Measurements from ENCODE around the gene KCNJ10.

Gene KCNJ10

DNA sequence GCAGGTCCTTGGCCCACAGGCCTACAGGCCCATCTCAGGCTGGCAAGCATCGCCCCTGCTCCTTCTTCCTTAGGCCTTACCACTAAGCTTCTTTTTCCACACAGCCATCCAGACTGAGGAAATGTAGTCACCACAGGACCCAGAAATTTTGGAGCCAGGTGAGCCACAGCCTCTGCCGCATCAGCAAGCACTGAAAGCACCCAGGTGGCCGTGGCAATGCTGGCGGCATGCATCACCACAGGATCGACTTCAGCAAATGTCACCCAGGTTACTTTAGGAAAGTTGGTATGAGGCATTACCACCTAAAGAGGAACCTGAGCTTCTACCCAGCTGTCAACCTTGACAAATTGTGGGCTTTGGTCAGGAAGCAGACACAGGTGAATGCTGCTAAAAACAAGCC is 49.8 kb downstream of the KCNJ10 start:
- DNase-seq, result no peak

GRCh38 chr1:160018900-160019299 is 51.1 kb downstream of the KCNJ10 start:
- DNase-seq, result peak; percentile 62

- no peak for DNase-seq
These were observed 51.6 kb downstream of the KCNJ10 start for GRCh38 chr1:160018347-160018746.

DNA sequence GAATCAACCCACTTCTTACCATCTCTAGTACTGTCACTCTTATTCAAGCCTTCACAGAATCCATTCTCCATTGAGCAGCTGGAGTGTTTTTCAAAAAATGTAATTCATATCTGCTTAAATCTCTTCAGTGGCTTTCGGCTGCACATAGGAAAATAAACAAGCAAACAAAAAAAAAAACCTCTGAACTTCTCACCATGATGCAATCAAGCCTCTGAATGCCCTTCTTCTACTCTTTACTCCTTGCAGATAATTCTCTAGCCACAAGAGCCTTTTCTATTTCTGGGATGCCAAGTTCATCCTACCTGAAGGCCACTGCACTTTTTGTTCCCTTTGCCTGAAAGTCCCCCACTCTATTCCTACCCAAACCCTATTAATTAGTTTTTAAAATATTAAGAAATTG is 52.4 kb downstream of the KCNJ10 start:
- DNase-seq, result no peak

- no peak for DNase-seq
These were observed 58.2 kb downstream of the KCNJ10 start for GRCh38 chr1:160011781-160012180.

GRCh38 chr1:160009801-160010200 is 60.2 kb downstream of the KCNJ10 start:
- DNase-seq, result no peak

DNA sequence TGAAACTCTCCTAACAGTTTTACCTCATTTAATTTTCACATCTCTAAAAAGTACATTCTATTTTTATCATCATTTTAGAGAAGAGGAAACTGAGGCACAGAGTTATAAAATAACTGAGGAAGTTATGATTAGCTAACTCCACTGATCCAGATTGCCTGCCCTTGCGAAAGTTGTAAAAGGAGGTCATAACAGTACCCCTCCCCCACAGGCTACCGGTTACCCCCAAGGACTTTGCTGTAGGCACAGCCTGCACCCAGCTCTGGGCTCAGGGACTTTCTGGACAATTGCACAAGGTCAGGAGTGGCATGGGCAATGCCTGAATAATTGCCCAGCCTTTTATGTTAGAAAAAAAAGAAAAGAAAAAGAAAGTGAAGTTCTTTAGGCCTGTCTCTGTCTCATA is 60.9 kb downstream of the KCNJ10 start:
- DNase-seq, result no peak

GRCh38 chr1:160007577-160008200 is 62.3 kb downstream of the KCNJ10 start:
- peak; percentile 38 for DNase-seq

DNA sequence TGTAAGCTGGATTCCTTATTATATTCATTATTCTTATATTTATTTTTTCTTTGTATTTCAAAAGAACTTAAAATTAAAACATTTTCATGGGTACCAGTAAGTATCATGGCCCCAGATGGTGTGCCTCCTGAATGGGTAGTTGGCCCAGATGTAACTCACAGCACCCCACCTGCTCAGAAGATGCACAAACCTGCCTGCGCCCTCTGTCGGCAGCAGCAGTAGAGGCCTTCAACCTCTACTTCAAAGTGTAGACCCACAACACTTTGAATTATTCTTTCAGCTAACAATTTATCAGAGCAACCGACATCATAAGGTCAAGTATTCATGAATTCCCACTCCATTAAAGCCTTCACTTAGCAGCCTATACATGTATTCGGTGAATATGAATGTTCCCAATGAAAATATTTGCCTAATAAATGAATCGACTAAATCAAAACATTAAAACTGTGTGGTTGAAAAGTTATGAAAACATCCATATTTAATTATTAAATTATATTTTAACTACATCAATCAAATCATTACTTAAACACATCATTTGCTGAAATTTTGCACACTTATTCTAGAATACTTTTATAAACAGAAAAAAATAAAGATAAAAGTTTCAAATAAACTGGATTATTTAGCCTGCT is 63.5 kb downstream of the KCNJ10 start:
- DNase-seq, result peak; percentile 67

DNA sequence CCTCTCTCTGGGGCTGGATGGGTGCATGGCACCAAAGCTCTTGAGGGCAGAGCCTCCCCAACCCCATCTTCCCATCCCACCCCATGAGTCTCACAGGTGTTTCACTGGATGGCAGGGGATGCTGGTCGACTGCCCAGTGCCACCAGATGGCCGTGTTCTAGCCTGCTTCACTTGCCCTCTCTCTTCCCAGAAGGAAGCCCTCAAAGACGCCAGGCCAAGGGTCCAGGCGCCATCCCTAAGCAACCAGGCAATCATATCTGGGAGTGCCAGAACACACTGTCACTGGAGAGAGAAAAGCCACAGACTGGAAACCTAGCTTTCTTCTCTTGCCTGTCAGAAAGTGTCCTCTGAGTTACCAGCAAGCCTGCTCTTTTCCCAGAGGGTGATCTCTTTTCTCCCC is 64.9 kb downstream of the KCNJ10 start:
- DNase-seq, result no peak

GRCh38 chr1:160004425-160004824 is 65.5 kb downstream of the KCNJ10 start:
- no peak for DNase-seq

DNA sequence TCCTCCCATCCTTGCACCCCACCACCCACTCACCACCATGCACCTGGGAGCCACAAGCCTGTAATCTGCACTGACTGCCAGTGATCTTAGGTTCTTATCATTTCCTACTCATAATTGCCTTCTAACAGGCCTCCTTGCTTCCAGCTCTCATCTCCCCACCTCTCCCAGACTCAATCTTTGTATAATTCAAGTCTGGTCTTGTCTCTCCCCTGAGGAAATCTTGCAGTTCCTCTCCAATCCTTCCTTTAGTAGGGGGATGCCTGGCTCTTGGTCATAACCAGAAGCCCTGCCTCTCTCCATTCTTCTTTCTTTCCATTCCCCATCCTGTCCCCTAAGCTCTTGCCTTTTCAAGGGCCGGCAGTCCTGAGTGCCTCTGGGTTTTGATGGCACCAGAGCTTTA is 66.0 kb downstream of the KCNJ10 start:
- DNase-seq, result no peak

DNA sequence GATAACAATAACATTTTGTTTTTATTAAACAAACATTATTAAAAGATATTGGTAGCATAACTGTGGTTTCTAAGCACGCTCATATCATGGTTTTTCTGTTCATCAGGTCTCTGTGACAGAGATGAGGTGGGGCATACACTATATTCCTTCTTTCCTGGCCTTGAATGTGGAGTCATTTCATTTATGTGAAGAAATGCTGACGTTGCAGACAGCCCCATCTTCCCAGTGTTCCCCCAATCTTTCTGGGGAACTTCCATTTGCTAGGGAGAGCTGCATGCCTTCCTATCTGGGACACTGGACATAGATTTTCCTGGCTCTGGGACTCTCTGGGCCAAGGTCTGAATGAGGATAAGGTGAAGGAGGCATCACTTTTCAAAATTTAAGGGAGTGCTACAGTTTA is 68.5 kb downstream of the KCNJ10 start:
- DNase-seq, result no peak

GRCh38 chr1:159999204-159999603 is 70.8 kb downstream of the KCNJ10 start:
- DNase-seq, result peak; percentile 10

- peak; percentile 92 for DNase-seq
These were observed 73.3 kb downstream of the KCNJ10 start for GRCh38 chr1:159996653-159997052.

GRCh38 chr1:159994896-159995295 is 75.1 kb downstream of the KCNJ10 start:
- DNase-seq, result no peak

GRCh38 chr1:159993911-159994310 is 76.0 kb downstream of the KCNJ10 start:
- DNase-seq, result no peak

- DNase-seq, result peak; percentile 11
These were observed 77.8 kb downstream of the KCNJ10 start for GRCh38 chr1:159992161-159992560.

GRCh38 chr1:159991513-159991912 is 78.4 kb downstream of the KCNJ10 start:
- DNase-seq, result no peak

DNA sequence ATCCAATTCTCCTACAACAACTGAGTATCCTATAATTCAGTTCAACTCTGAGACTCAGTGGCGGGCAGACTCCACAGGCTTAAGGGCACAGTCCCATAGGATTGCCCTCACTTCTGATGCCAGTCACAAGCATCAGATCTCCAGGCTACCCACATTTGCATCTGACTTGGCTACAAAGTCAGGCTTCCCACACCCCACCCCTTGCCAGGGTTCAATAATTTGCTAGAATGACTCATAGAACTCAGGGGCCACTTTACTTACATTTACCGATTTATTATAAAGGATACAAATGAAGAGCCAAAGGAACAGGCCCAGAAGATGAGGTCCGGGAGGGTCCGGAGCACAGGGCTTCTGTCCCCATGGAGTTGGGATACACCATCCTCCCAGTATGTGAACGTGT is 80.0 kb downstream of the KCNJ10 start:
- DNase-seq, result no peak

DNA sequence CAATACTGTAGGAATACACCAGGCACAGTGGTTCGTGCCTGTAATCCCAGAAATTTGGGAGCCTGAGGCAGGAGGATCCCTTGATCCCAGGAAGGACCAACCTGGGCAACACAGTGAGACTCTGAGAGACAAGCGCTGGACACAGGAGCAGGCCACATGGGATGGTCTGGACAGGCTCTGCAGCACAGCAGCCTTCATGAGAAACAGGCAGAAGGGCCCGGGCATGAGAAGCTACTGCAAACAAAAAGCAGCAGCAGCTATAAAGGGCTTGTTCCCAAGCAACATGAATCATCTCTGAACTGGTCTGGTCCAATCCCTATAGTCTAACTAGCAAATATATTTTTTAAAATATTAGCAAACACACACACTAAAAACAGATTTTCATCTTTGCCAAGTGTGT is 80.4 kb downstream of the KCNJ10 start:
- DNase-seq, result no peak

GRCh38 chr1:159988006-159988405 is 82.0 kb downstream of the KCNJ10 start:
- no peak for DNase-seq

GRCh38 chr1:159987186-159987585 is 82.8 kb downstream of the KCNJ10 start:
- no peak for DNase-seq

DNA sequence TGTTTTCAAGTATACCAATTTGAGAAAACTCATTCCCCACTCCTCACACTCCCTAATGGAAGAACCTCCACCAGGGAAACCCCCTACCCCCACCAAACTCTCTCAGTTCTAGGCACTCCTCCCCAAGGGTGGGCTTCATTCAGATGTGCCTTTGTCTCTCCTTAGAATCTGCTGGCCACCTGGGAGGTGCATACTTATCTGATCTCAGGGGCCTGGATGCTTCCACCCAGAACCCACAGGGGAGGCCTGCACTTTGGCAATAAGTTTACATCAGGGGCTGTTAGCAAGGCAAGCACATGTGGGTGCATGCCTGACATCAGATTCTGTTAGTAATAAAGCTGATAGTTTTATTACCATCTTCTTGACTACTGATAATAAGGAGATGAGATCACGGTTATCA is 83.4 kb downstream of the KCNJ10 start:
- no peak for DNase-seq

- DNase-seq, result no peak
These were observed 83.9 kb downstream of the KCNJ10 start for GRCh38 chr1:159986093-159986492.

Data from EL (cell line).